GM19025 (cell line): ENCODE results near the gene ARHGAP12.
"Not testable (repeated sequence)": the region's sequence is repeated elsewhere in the genome, so short reads cannot be mapped to it uniquely, and the experiment has no call there.

Experiments
- ATAC-seq: cut with Tn5 transposase; IDR thresholded peaks from one replicate; pipeline ENCODE4 v1.9.1; 2021; ENCODE audit warnings: mild to moderate bottlenecking, low read depth, moderate library complexity; ENCODE audit not compliant: unreplicated experiment

Gene ARHGAP12, protein sequence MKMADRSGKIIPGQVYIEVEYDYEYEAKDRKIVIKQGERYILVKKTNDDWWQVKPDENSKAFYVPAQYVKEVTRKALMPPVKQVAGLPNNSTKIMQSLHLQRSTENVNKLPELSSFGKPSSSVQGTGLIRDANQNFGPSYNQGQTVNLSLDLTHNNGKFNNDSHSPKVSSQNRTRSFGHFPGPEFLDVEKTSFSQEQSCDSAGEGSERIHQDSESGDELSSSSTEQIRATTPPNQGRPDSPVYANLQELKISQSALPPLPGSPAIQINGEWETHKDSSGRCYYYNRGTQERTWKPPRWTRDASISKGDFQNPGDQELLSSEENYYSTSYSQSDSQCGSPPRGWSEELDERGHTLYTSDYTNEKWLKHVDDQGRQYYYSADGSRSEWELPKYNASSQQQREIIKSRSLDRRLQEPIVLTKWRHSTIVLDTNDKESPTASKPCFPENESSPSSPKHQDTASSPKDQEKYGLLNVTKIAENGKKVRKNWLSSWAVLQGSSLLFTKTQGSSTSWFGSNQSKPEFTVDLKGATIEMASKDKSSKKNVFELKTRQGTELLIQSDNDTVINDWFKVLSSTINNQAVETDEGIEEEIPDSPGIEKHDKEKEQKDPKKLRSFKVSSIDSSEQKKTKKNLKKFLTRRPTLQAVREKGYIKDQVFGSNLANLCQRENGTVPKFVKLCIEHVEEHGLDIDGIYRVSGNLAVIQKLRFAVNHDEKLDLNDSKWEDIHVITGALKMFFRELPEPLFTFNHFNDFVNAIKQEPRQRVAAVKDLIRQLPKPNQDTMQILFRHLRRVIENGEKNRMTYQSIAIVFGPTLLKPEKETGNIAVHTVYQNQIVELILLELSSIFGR

DNA sequence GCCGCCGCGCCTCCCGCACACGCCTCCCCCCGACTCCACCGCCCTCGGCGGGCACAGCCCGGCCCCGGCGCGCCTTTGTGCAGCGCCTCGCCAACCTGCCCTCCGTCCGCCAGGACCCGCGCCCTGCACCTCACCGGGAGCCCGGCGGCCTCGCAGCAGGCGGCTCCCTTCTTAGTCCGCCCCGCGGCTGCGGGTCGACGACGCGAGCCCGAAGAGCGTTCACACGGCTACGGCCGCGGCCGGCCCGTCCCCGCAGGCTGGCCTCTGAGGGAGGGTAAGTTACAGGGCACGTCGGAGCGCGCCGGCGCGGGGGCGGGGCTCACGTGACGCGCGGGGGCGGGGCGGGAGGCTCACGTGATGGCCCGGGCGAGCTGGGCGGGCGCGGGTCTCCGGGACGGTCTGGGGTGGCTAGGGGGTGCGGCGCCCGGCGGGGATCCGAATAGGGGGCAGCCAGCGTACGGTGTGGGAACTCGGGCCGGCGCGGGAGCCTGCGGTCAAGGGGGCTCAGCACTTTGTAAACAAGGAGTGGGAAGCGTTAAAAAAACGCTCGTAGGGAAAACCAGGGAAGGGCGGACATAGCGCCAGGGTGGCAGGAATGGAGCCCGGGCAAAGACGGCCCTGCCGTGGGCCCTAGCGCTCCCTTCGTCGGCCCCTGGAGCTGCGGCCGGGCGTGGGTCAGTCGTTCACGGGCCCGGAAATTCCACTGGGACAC is at the start of gene ARHGAP12:
Gene ARHGAP12 (minus strand): TSS at position 283 of the 712 bp plus-strand sequence. CDS start 19,976 bp downstream, outside the sequence.
- peak; percentile 78 for ATAC-seq

DNA sequence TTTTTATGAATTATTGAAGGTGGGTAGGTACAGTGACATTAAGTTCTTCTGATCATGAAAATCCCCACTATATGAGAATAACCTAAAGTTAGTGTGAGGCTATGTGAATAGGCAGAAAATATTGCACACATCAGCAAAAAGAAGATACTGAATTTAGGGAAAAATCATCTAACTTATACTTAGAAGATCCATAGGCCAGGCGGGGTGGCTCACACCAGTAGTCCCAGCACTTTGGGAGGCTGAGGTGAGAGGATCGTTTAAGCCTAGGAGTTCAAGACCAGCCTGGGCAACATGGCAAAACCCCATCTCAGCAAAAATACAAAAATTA is 49.5 kb upstream of the ARHGAP12 start:
- no peak for ATAC-seq

- ATAC-seq, result no peak
These were observed 49.0 kb upstream of the ARHGAP12 start for GRCh38 chr10:31977440-31978155.

DNA sequence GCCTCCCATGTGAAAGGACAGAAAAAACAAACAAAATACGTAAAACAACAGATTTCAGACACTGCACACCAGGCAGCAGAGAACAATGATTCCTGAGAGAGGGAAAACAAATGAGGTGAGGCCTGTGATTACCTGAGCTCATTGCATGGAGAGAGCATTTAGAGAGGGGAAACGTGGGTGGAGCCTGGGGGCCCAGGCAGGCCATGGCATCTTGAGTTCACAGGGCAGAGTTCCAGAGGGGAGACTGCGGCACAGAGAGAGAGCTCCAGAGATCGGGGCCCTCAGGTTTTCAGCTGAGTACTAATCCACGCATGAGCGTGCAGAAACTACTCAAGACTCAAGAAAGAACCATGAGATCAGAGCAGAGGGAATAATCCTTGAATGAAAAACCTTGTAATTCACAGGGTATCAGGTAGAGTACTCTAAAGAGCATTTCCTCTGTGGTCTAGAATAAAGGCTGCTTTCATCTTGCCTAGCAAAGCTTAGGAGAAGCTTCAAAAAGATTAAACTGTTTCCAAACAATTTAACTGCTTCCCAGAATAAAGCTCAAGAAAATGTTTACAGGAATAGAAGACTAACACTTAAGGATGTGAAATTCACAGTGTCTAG is 46.6 kb upstream of the ARHGAP12 start:
- no peak for ATAC-seq

GRCh38 chr10:31974434-31975124 is 45.9 kb upstream of the ARHGAP12 start:
- ATAC-seq, result no peak

DNA sequence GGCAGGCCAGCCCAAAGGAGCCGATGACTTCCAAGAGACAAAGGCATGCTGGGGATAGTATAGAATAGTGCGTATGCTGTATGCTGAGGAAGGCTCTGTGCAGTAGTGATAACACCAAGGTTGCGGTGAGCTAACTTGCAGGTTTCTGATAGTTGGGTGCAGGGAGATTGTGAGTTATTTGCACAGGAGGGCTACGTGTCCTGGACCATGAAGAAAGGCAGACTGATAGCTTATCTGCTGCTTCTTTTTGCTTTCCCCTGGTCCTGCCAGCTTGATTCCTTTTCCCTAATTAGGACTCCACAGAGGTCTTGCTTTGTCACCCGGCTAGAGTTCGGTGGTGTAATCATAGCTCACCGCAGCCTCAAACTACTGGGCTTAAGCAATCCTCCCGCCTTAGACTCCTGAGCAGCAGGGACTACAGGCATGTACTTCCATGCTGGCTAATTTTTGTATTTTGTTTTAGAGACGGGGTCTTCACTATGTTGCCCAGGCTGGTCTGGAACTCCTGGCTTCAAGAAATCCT is 43.9 kb upstream of the ARHGAP12 start:
- ATAC-seq, result no peak

DNA sequence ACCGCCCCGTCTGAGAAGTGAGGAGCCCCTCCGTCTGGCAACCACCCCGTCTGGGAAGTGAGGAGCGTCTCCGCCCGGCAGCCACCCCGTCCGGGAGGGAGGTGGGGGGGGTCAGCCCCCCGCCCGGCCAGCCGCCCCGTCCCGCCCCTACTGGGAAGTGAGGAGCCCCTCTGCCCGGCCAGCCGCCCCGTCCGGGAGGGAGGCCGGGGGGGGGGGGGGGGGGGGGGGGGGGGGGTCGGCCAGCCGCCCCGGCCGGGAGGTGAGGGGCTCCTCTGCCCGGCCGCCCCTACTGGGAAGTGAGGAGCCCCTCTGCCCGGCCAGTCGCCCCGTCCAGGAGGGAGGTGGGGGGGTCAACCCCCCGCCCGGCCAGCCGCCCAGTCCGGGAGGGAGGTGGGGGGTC is 41.2 kb upstream of the ARHGAP12 start:
- not testable (repeated sequence) for ATAC-seq

DNA sequence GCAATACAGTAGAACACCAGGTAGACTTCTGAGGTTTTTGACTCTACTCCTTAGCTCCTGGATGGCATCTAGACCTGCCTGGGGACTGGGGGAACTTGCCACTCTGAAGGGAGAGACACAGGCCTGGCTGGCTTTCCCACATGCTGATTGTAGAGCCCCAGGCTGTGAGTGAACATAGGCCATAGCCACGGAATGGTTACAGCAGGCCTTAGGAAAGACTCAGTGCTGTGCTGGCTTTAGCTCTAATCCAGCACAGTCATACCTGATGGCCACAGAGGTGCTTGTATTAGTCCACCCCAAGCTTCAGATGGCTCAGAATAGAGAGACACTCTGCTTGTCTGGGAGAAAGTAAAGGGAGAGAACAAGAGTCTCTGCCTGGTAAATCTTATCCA is 35.0 kb upstream of the ARHGAP12 start:
- ATAC-seq, result no peak

DNA sequence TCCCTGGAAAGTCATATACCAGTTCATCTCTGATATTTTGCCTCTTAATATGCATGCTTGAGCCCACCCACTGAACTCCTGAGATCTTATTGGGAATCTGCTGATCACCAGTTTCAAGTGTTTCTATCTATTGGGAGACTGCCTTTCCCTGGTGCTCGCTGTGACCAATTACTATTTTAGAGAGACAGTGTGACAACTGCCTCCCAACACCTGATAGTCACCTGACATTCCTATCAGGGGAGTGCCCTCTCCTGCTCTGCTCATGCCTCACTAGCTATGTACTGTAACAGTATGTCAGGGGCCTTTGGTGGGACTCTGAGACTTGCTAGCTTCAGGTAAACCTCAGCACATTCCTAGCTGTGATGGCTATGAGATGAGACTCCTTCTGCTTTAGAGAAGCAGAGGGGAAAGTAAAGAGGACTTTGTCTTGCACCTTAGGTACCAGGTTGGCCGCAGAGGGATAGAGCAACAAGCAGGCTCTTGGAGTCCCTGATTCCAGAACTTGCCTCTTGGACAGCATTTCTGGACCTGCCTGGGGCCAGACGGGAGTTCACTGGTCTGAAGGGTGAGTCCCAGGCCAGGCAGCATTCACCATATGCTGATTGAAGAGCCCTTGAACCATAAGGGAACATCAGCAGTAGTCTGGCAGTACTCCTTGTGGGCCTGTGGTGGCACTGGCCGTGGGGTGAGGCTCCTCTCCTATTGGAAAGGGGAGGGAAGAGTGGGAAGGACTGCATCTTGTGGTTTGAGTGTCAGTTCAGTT is 34.4 kb upstream of the ARHGAP12 start:
- no peak for ATAC-seq

- peak; percentile 63 for ATAC-seq
These were observed 32.8 kb upstream of the ARHGAP12 start for GRCh38 chr10:31961277-31962074.

DNA sequence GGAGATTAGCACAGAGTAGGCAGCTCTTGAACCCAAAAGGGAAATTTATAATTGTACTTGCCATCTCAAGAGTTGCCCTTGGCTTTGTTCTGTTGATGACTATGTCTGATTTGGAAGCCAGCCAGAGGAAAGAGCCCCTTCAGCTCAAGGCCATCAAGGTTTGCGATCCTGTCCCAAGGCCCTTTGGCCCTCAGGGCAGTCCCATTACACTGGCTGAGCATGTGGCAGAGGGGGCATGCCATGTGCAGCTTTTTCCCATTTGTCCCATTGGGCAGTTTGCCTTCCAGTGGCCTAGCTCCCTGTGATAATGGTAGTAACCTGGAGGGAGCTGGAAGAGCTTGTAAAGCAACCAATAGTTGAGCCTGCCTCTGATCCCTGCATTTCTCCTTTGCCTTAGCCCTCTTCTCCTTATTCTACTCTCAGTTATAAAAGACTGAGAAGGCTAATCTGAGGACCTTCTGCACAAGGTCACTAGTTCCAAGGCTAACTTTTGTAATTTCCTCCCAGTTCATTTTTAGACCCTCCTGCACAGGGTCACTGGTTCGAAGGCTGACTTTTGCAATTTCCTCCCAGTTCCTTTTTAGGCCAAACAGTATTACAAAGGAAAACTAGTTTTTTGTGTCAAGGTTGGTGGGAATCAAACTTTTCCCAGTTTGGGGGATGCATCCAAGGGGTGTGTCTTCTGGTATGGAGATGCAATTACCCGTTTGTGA is 31.0 kb upstream of the ARHGAP12 start:
- no peak for ATAC-seq

DNA sequence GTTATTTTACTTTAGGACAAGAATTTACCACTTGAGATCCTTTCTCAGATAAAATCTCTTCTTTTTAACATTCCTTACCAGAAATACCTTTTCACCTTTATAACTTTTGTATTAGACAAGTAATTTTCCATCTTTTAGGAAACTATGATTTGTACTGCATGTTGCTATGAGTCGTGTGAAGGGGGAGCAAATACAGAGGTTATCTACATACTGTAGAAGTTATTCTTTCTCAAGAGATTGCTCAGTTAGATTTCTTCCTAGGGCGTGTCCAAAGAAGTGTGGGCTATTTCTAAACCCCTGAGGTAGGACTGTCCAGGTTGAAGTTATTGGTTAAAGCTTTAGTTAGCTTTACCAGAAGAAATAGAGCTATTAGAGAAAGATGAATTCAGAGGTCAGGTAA is 30.2 kb upstream of the ARHGAP12 start:
- ATAC-seq, result no peak

DNA sequence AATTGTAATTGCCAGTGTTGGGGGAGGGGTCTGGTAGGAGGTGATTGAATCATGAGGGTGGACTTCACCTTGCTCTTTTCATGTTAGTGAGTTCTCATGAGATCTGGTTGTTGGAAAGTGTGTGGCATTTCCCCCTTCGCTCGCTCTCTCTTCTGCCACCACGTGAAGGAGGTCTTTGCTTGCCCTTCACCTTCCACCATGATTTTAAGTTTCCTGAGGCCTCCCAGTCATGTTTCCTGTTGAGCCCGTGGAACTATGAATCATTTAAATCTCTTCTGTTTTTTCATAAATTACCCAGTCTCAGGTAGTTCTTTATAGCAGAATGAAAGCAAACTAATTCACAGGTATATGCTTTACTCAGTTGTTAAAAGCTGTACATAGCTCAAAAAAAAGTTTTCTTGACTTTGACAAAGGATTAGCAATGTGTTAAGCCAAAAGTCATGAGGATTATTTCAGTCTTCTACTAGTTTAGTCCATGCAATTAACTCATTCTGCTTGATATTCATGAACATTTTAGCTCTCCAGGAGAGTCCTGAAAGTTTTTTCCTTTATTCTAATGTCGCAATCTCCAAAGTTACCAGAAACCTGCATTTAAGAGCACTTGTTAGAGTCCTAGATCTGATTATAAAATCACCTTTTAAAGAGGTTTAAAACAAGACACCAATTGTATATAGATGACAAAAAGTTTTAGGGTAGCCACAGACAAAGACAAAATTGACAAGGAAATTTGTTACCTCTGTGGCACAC is 27.7 kb upstream of the ARHGAP12 start:
- ATAC-seq, result no peak

- ATAC-seq, result no peak
These were observed 26.0 kb upstream of the ARHGAP12 start for GRCh38 chr10:31954410-31955191.

GRCh38 chr10:31953480-31953879 is 24.8 kb upstream of the ARHGAP12 start:
- ATAC-seq, result no peak

DNA sequence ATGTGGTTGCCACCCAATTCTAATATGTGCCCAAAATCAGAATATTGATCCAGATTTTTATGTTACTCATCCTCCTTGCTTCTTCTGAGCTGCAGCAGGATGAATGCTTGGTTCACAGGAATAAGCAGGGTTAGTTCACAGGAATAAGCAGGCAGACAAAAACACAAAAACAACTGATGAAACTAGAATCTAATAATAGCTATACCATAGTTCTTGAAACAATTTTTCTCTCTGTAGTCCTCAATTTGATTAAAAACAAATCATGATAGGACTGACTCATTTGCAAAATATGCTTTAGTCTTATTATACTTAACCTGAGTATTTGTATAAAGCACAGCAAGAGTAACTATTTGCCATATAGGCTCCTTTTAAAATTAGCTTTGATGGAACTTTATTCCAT is 24.4 kb upstream of the ARHGAP12 start:
- ATAC-seq, result no peak
